ENCODE data around the gene CENPQ. TPM values are rescaled to one million over a fixed set of nuclear protein-coding genes. Genes with fewer than 3 reads are reported as not detected.

The CENPQ gene
- total and polyA plus RNA-seq, 4 donors: 11.6 to 14.1 (median 13.1) TPM

DNA sequence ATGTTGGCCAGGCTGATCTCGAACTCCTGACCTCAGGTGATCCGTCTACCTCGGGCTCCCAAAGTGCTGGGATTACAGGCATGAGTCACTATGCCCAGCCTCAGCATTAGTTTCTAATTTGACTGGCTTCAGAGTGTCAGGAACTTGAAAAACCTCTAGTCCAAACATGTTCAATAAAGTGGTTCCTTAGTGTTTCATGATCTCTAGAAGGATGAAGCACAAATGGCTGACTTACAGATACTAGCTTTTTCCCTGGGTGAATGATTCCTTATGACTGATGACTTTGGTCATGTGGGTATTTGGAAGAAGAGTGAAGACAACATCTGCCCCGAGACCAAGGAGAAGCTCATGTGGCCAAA, 53.0 kb downstream of the CENPQ start:
- no peak overlapping the region for H3K27ac ChIP-seq (ENCODE audit: low read depth, low read length)
- WGBS (ENCODE audit: insufficient coverage): 96% methylated on average over 3 of the region's 4 CpGs
- no peaks in the 10 kb centered on the region for H3K9me3 ChIP-seq (ENCODE audit: control insufficient read depth, insufficient read depth, low read length)
- H3K36me3 ChIP-seq (ENCODE audit: control insufficient read depth, insufficient read depth, low read length): no peaks in the 10 kb centered on the region
- no peak overlapping the region for H3K4me3 ChIP-seq (ENCODE audit: low read depth, low read length)
- H3K27me3 ChIP-seq (ENCODE audit: control insufficient read depth, insufficient read depth, low read length): no peaks in the 10 kb centered on the region
- no peak for DNase-seq (ENCODE audit: low read depth in 4 of 6, low spot score in 6 of 6)
- no peaks in the 10 kb centered on the region for H3K4me1 ChIP-seq (ENCODE audit: control insufficient read depth, insufficient read depth, low read length)

DNA sequence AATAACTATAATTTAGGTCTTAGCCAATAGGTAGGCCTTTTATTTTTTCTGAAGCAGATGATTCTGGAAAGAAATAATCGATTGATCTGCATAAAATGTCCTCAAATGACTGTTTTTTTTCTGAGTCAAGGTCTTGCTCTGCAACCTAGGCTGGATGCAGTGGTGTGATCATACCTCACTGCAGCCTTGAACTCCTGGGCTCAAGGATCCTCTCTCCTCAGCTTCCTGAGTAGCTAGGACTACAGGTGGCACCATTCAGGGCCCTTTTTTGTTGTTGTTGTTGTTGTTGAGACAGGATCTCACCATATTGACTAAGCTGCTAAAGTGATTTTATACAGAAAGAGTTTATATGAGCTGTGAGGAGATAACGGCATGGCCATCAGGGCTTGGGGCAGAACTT, 54.7 kb downstream of the CENPQ start:
- no peaks in the 10 kb centered on the region for H3K9me3 ChIP-seq (ENCODE audit: control insufficient read depth, insufficient read depth, low read length)
- H3K36me3 ChIP-seq (ENCODE audit: control insufficient read depth, insufficient read depth, low read length): no peaks in the 10 kb centered on the region
- H3K27me3 ChIP-seq (ENCODE audit: control insufficient read depth, insufficient read depth, low read length): no peaks in the 10 kb centered on the region
- WGBS (ENCODE audit: insufficient coverage): 100% methylated on average over 1 of the region's 2 CpGs
- H3K27ac ChIP-seq (ENCODE audit: low read depth, low read length): no peak overlapping the region
- no peaks in the 10 kb centered on the region for H3K4me1 ChIP-seq (ENCODE audit: control insufficient read depth, insufficient read depth, low read length)
- no peak for DNase-seq (ENCODE audit: low read depth in 4 of 6, low spot score in 6 of 6)
- no peak overlapping the region for H3K4me3 ChIP-seq (ENCODE audit: low read depth, low read length)

DNA sequence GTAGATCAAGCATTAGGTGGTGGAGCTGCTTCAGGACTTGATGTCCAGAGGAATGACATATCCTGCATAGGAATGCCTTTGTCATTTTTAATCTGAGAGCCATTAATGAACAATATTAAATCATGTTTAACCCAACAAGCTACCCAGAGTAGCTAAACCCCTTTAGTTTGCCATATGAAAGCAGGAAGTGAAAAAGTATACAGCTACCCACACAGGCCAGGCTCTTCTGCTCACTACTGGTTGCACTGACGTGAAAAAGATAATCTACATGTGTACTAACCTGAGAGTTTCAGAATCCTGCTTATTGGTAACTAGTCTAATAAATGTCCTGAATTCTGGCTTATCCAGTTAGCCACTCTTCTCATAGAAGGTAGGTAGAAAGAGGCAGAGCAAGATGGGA, 56.5 kb downstream of the CENPQ start:
- no peak for DNase-seq (ENCODE audit: low read depth in 4 of 6, low spot score in 6 of 6)
- Histone ChIP-seq H3K27ac (ENCODE audit: low read depth, low read length) (no peak overlapping the region), H3K36me3 (ENCODE audit: control insufficient read depth, insufficient read depth, low read length) (no peaks in the 10 kb centered on the region), H3K27me3 (ENCODE audit: control insufficient read depth, insufficient read depth, low read length) (no peaks in the 10 kb centered on the region), H3K4me3 (ENCODE audit: low read depth, low read length) (no peak overlapping the region), H3K4me1 (ENCODE audit: control insufficient read depth, insufficient read depth, low read length) (no peaks in the 10 kb centered on the region), H3K9me3 (ENCODE audit: control insufficient read depth, insufficient read depth, low read length) (no peaks in the 10 kb centered on the region)
- no CpG with 5 or more reads among the region's 1 CpG for WGBS (ENCODE audit: insufficient coverage)

- Histone ChIP-seq H3K27me3 (ENCODE audit: control insufficient read depth, insufficient read depth, low read length) (no peaks in the 10 kb centered on the region), H3K27ac (ENCODE audit: low read depth, low read length) (no peak overlapping the region), H3K4me1 (ENCODE audit: control insufficient read depth, insufficient read depth, low read length) (no peaks in the 10 kb centered on the region), H3K4me3 (ENCODE audit: low read depth, low read length) (no peak overlapping the region), H3K36me3 (ENCODE audit: control insufficient read depth, insufficient read depth, low read length) (no peaks in the 10 kb centered on the region), H3K9me3 (ENCODE audit: control insufficient read depth, insufficient read depth, low read length) (no peaks in the 10 kb centered on the region)
- WGBS (ENCODE audit: insufficient coverage): 86% methylated on average over 3 of the region's 7 CpGs
- no peak for DNase-seq (ENCODE audit: low read depth in 4 of 6, low spot score in 6 of 6)
These were observed 59.8 kb downstream of the CENPQ start for GRCh38 chr6:49522710-49523593.

GRCh38 chr6:49523901-49524300, 60.7 kb downstream of the CENPQ start:
- Histone ChIP-seq H3K9me3 (ENCODE audit: control insufficient read depth, insufficient read depth, low read length) (no peaks in the 10 kb centered on the region), H3K27ac (ENCODE audit: low read depth, low read length) (no peak overlapping the region), H3K36me3 (ENCODE audit: control insufficient read depth, insufficient read depth, low read length) (no peaks in the 10 kb centered on the region), H3K27me3 (ENCODE audit: control insufficient read depth, insufficient read depth, low read length) (no peaks in the 10 kb centered on the region), H3K4me1 (ENCODE audit: control insufficient read depth, insufficient read depth, low read length) (no peaks in the 10 kb centered on the region), H3K4me3 (ENCODE audit: low read depth, low read length) (no peak overlapping the region)
- DNase-seq (ENCODE audit: low read depth in 4 of 6, low spot score in 6 of 6): no peak
- WGBS (ENCODE audit: insufficient coverage): 100% methylated on average over 1 of the region's 1 CpG

- WGBS (ENCODE audit: insufficient coverage): 83% methylated on average over 6 of the region's 7 CpGs
- no peak for DNase-seq (ENCODE audit: low read depth in 4 of 6, low spot score in 6 of 6)
- Histone ChIP-seq H3K27me3 (ENCODE audit: control insufficient read depth, insufficient read depth, low read length) (no peaks in the 10 kb centered on the region), H3K27ac (ENCODE audit: low read depth, low read length) (no peak overlapping the region), H3K4me3 (ENCODE audit: low read depth, low read length) (no peak overlapping the region), H3K4me1 (ENCODE audit: control insufficient read depth, insufficient read depth, low read length) (no peaks in the 10 kb centered on the region), H3K9me3 (ENCODE audit: control insufficient read depth, insufficient read depth, low read length) (no peaks in the 10 kb centered on the region), H3K36me3 (ENCODE audit: control insufficient read depth, insufficient read depth, low read length) (no peaks in the 10 kb centered on the region)
These were observed 61.4 kb downstream of the CENPQ start for GRCh38 chr6:49524541-49524940.

DNA sequence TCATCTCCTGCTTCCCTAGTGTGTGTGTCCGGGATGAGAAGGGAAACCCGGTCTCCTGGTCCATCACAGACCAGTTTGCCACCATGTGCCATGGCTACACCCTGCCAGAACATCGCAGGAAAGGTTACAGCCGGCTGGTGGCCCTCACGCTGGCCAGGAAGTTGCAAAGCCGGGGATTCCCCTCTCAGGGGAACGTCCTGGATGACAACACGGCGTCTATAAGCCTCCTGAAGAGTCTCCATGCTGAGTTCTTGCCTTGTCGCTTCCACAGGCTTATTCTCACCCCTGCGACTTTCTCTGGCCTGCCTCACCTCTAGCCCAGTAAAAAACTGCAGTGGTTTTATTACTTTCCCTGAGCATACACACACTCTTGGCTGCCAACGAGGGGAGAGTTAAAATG, 63.4 kb downstream of the CENPQ start:
- Histone ChIP-seq H3K36me3 (ENCODE audit: control insufficient read depth, insufficient read depth, low read length) (no peaks in the 10 kb centered on the region), H3K27me3 (ENCODE audit: control insufficient read depth, insufficient read depth, low read length) (no peaks in the 10 kb centered on the region), H3K9me3 (ENCODE audit: control insufficient read depth, insufficient read depth, low read length) (no peaks in the 10 kb centered on the region), H3K27ac (ENCODE audit: low read depth, low read length) (no peak overlapping the region), H3K4me1 (ENCODE audit: control insufficient read depth, insufficient read depth, low read length) (no peaks in the 10 kb centered on the region), H3K4me3 (ENCODE audit: low read depth, low read length) (no peak overlapping the region)
- no peak for DNase-seq (ENCODE audit: low read depth in 4 of 6, low spot score in 6 of 6)
- 91% methylated on average over 10 of the region's 12 CpGs for WGBS (ENCODE audit: insufficient coverage)

GRCh38 chr6:49527320-49527719, 64.2 kb downstream of the CENPQ start:
- Histone ChIP-seq H3K36me3 (ENCODE audit: control insufficient read depth, insufficient read depth, low read length) (no peaks in the 10 kb centered on the region), H3K27ac (ENCODE audit: low read depth, low read length) (no peak overlapping the region), H3K4me3 (ENCODE audit: low read depth, low read length) (no peak overlapping the region), H3K4me1 (ENCODE audit: control insufficient read depth, insufficient read depth, low read length) (no peaks in the 10 kb centered on the region), H3K27me3 (ENCODE audit: control insufficient read depth, insufficient read depth, low read length) (no peaks in the 10 kb centered on the region), H3K9me3 (ENCODE audit: control insufficient read depth, insufficient read depth, low read length) (no peaks in the 10 kb centered on the region)
- WGBS (ENCODE audit: insufficient coverage): no CpG with 5 or more reads among the region's 1 CpG
- DNase-seq (ENCODE audit: low read depth in 4 of 6, low spot score in 6 of 6): no peak

- no peaks in the 10 kb centered on the region for H3K27me3 ChIP-seq (ENCODE audit: control insufficient read depth, insufficient read depth, low read length)
- no peak for DNase-seq (ENCODE audit: low read depth in 4 of 6, low spot score in 6 of 6)
- no peak overlapping the region for H3K4me3 ChIP-seq (ENCODE audit: low read depth, low read length)
- no peaks in the 10 kb centered on the region for H3K36me3 ChIP-seq (ENCODE audit: control insufficient read depth, insufficient read depth, low read length)
- H3K4me1 ChIP-seq (ENCODE audit: control insufficient read depth, insufficient read depth, low read length): no peaks in the 10 kb centered on the region
- H3K27ac ChIP-seq (ENCODE audit: low read depth, low read length): no peak overlapping the region
- WGBS (ENCODE audit: insufficient coverage): no CpG with 5 or more reads among the region's 3 CpGs
- H3K9me3 ChIP-seq (ENCODE audit: control insufficient read depth, insufficient read depth, low read length): no peaks in the 10 kb centered on the region
These were observed 65.4 kb downstream of the CENPQ start for GRCh38 chr6:49528571-49528970.

- no peak overlapping the region for H3K27ac ChIP-seq (ENCODE audit: low read depth, low read length)
- no peak overlapping the region for H3K4me3 ChIP-seq (ENCODE audit: low read depth, low read length)
- no peaks in the 10 kb centered on the region for H3K36me3 ChIP-seq (ENCODE audit: control insufficient read depth, insufficient read depth, low read length)
- H3K9me3 ChIP-seq (ENCODE audit: control insufficient read depth, insufficient read depth, low read length): no peaks in the 10 kb centered on the region
- H3K4me1 ChIP-seq (ENCODE audit: control insufficient read depth, insufficient read depth, low read length): no peaks in the 10 kb centered on the region
- H3K27me3 ChIP-seq (ENCODE audit: control insufficient read depth, insufficient read depth, low read length): no peaks in the 10 kb centered on the region
- no peak for DNase-seq (ENCODE audit: low read depth in 4 of 6, low spot score in 6 of 6)
- no CpG with 5 or more reads among the region's 2 CpGs for WGBS (ENCODE audit: insufficient coverage)
These were observed 67.1 kb downstream of the CENPQ start for GRCh38 chr6:49530141-49530776.

All from spinal cord (tissue), 10 donors.